Measurements from ENCODE around the gene PGLYRP4.

GRCh38 chr1:153384958-153385580, 36.4 kb upstream of the PGLYRP4 start:
- TF ChIP-seq CTCF (IDR thresholded peaks at IDR 0.05; ENCODE audit: borderline replicate concordance, extremely low read depth, low read length, poor library complexity, severe bottlenecking) (no peak), EZH2 (IDR thresholded peaks at IDR 0.05; ENCODE audit: borderline replicate concordance, low read depth, low read length, severe bottlenecking) (no peak)
